IPS DF 4.7 (cell line): ENCODE measurements around the gene SCARB1.

Source experiments
- DNase-seq: peaks from one replicate; pipeline ENCODE4 v3.0.0-alpha.2; 2013; ENCODE audit warnings: low spot score; ENCODE audit errors: extremely low read depth

The SCARB1 gene

DNA sequence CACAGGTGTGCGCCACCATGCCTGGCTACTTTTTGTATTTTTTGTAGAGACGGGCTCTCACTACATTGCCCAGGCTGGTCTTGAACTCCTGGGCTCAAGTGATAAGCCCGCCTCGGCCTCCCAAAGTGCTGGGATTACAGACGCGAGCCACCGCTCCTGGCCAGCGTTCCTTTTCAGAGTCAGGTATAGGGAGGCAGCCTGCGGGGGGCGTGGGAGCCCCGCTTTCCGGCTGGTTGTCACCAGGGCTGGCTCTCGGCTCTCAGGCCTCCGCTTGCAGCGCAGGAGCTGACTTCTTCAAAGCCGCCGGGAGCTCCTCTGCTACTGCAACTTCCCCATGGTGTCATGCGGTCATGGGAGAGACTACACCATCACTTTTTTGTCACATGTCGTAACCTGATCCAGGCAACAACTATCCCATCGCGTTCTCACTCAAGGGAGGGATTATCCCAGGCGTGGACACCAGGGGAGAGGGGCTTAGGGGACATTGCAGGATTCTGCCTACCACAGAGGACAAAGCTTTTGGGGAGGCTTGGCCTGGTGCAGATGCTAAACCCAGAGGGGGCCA is 129.4 kb downstream of the SCARB1 start:
- peak; percentile 76 for DNase-seq

DNA sequence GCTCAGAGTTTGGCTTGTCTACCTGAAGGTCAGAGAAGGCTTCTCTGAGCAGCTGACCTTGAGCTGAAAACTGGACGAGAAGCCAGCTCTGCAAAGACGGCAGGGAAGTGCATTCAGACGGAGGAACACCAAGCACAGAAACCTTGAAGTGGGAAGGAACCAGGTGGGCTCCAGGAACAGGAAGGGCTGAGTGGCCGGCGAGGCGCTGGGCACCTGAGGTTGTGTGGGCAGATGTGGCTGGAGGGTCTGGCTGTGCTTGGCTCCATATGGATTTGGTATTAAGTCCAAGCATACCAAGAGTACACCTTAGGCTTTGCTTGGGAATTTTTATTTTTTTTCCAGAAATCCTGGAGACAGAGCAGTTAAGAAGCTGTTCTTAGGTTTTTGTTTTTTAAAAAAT is 130.6 kb downstream of the SCARB1 start:
- no peak for DNase-seq

DNA sequence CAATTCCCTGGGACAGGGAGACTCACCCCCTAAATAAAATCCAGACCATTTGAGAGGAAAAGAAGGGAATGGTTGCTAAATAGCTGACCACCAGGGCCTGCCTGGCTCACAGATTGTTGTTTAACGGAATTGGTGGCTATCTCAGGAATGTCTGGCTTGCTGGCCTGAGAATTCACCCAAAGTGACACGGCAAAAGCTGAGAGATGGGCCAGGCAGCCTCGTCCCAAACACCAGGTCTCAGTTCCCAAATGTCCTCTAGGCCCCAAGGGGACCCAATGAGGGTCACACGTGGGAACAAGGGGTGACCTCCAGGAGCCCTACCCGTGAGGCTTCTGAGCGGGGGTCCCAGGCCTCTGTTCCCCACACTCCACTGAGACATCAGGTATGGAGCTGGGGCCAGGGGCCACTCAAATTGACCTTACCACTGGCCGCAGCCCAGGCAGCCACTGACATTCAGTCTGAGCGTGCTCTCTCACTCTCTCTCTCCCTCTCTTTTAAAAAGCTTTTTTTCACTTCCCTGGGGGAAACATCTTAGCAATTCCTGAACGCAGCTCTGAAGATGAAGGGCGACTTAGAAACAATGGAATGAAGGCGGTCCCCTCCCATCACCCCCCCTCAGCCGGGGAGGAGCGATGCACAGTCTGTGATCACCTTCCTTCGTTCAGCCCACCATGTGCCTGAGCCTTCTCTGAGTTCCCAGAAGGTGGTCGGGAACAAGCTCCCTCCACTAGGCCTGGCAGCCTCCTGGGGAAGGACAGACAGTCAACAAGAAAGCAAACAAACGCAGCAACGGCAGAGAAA is 131.2 kb downstream of the SCARB1 start:
- no peak for DNase-seq

DNA sequence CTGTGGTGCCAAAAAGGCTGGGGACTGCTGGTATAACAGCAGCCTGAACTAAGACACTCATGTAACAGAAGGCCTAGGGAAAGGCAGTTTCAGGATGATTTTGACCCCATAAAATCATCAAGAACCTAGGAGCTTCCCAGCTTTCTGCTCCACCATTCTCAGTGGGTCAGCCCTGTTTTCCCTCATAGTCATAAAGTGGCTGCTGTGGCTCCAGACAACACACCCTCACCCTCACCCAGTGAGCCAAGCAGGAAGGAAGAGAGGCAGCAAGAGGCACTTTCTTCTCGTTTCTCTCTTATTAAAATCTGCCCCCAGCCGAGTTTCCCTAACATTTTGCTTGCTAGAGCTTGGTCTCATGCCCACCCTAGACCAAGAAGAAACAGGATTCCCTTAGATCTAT is 131.8 kb downstream of the SCARB1 start:
- DNase-seq, result no peak

DNA sequence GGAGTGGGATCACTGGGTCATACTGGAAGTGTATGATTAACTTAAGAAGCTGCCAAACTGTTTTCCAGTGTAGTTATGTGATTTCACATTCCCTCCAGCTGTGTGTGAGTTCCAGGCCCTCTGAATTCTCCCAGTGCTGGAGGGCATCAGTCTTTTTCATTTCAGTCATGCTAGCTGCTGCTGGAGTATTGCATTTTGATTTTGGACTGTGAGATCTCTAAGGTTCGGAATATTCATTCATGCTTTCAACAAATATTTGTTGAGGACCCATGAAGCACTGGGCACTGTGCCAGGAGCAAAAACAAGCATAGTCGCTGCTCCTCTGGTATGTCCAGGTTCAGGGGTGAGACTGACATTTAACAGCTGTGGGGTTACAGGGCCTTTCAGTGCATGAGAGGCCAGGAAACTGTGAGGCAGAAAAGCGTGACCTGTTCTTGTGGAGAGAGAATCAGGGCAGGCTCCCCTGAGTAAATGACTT is 133.2 kb downstream of the SCARB1 start:
- no peak for DNase-seq

DNA sequence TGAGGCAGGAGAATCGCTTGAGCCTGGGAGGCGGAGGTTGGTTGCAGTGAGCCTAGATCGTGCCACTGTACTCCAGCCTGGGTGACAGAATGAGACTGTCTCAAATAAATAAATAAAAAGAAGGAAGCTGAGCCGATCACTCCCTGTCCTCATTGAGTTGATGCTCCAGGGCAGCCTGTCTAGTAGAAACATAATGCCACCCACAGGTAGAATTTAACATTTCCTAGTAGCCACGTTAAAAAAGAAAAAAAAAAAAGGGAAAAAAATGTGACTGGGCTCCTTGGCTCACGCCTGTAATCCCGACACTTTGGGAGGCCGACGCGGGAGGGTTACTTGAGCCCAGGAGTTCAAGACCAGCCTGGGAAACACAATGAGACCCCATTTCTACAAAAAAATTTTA is 135.7 kb downstream of the SCARB1 start:
- DNase-seq, result no peak

DNA sequence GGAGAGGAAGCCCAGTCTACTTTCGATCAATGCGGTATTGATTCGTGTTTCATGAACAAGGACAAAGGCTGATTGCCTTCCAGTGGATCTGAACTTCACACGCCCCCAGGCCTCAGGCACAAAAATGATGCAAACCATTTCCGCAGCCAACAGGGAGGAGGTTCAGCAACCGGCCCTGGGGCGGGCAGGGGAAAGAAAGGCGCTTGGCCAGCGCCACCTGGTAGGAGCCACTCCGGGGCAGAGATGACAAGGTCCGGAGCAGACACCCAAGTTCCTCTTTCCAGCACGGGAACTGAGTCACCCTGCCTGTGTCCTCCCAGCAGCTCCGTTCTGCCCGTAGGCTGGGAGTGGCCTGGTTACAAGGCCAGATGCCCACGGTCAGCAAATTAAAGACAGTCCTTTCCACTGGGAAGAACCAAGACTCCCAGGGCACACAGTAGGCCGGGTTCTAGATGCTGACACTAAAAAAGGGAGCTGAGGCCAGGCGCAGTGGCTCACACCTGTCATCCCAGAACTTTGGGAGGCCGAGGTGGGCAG is 136.3 kb downstream of the SCARB1 start:
- no peak for DNase-seq
